HG03469 (cell line): ENCODE data around the gene CAMTA1.
"Not testable (repeated sequence)": the region's sequence is repeated elsewhere in the genome, so short reads cannot be mapped to it uniquely, and the experiment has no call there.

Source experiments
- ATAC-seq: cut with Tn5 transposase; IDR thresholded peaks from one replicate; pipeline ENCODE4 v1.9.1; 2021; ENCODE audit warnings: mild to moderate bottlenecking, moderate library complexity, moderate number of reproducible peaks; ENCODE audit not compliant: unreplicated experiment

CAMTA1 gene

GRCh38 chr1:7705048-7705907 is 920.0 kb downstream of the CAMTA1 start:
- no peak for ATAC-seq

GRCh38 chr1:7705908-7706216 is 920.6 kb downstream of the CAMTA1 start:
- no peak for ATAC-seq

- no peak for ATAC-seq
These were observed 922.3 kb downstream of the CAMTA1 start for GRCh38 chr1:7707527-7707926.

GRCh38 chr1:7708065-7708464 is 922.8 kb downstream of the CAMTA1 start:
- ATAC-seq: not testable (repeated sequence)

- ATAC-seq: no peak
These were observed 925.6 kb downstream of the CAMTA1 start for GRCh38 chr1:7710859-7711258.

- no peak for ATAC-seq
These were observed 927.6 kb downstream of the CAMTA1 start for GRCh38 chr1:7712731-7713323.

- no peak for ATAC-seq
These were observed 931.3 kb downstream of the CAMTA1 start for GRCh38 chr1:7716506-7716905.

- no peak for ATAC-seq
These were observed 932.6 kb downstream of the CAMTA1 start for GRCh38 chr1:7717748-7718368.

- ATAC-seq: no peak
These were observed 934.3 kb downstream of the CAMTA1 start for GRCh38 chr1:7719468-7720094.

GRCh38 chr1:7721940-7722669 is 936.9 kb downstream of the CAMTA1 start:
- no peak for ATAC-seq

GRCh38 chr1:7722670-7723012 is 937.4 kb downstream of the CAMTA1 start:
- no peak for ATAC-seq

GRCh38 chr1:7726623-7727022 is 941.4 kb downstream of the CAMTA1 start:
- no peak for ATAC-seq

- no peak for ATAC-seq
These were observed 942.7 kb downstream of the CAMTA1 start for GRCh38 chr1:7727809-7728471.

GRCh38 chr1:7729761-7730160 is 944.5 kb downstream of the CAMTA1 start:
- ATAC-seq: no peak

- ATAC-seq: no peak
These were observed 947.1 kb downstream of the CAMTA1 start for GRCh38 chr1:7732331-7732730.

GRCh38 chr1:7733276-7733675 is 948.0 kb downstream of the CAMTA1 start:
- no peak for ATAC-seq

- no peak for ATAC-seq
These were observed 952.8 kb downstream of the CAMTA1 start for GRCh38 chr1:7738044-7738443.

GRCh38 chr1:7743346-7743745 is 958.1 kb downstream of the CAMTA1 start:
- ATAC-seq: no peak

GRCh38 chr1:7744882-7745281 is 959.6 kb downstream of the CAMTA1 start:
- ATAC-seq: no peak

- ATAC-seq: no peak
These were observed 960.5 kb downstream of the CAMTA1 start for GRCh38 chr1:7745783-7746182.

- no peak for ATAC-seq
These were observed 962.4 kb downstream of the CAMTA1 start for GRCh38 chr1:7747605-7748004.
